B cell (primary cell): ENCODE results near the gene SAFB. TPM values are rescaled to one million over a fixed set of nuclear protein-coding genes. Genes with fewer than 3 reads are reported as not detected.

Experiments
- ATAC-seq: fragments of 200-7000 bp; cut with Tn5 transposase; one replicate; pipeline ENCODE4 v1.10.0; 2021; ENCODE audit warnings: low read depth, mild to moderate bottlenecking, moderate number of reproducible peaks, moderate library complexity
- CTCF ChIA-PET: fragments of 350-600 bp; sonication (Branson Sonifier 250); formaldehyde crosslinking; loops from one replicate; lab custom pipeline; 2021; ENCODE audit warnings: antibody characterized with exemption, inconsistent platforms; lab: Charles Lee
- POLR2A ChIA-PET: fragments of 350-600 bp; sonication (Branson Sonifier 250); formaldehyde crosslinking; loops from one replicate; lab custom pipeline; 2021; ENCODE audit warnings: antibody characterized with exemption; lab: Charles Lee
- DNase-seq: peaks from one replicate; pipeline ENCODE4 v3.0.0; 2013
- H2AFZ ChIP-seq: 2 replicates; pipeline ENCODE4 v1.6.1; 2012; ENCODE audit warnings: mild to moderate bottlenecking, low read depth, low read length; ENCODE audit not compliant: insufficient read depth, poor library complexity, severe bottlenecking
- H3K27ac ChIP-seq, 2 donors: 1 replicate in 1 of 2; 2 replicates in 1 of 2; pipeline ENCODE4 v1.5.1; 2012 to 2013; ENCODE audit warnings: low read length in 2 of 2, mild to moderate bottlenecking in 2 of 2, moderate library complexity in 1 of 2
- H3K27me3 ChIP-seq, 4 experiments: fragments of 200-600 bp in 1 of 4; sonication (generic) in 1 of 4; replicated peaks in 1 of 4; 1 replicate in 2 of 4; 2 replicates in 2 of 4; pipeline versions ENCODE4 v1.6.1 to v1.7.0; 2013 to 2016; ENCODE audit warnings: low read length in 3 of 4, mild to moderate bottlenecking in 2 of 4, mixed read lengths in 1 of 4, moderate library complexity in 1 of 4; ENCODE audit not compliant: insufficient read depth in 4 of 4, control insufficient read depth in 3 of 4; ENCODE audit errors: control extremely low read depth in 1 of 4
- H3K36me3 ChIP-seq, 2 experiments: replicated peaks in 1 of 2; 1 replicate in 1 of 2; 2 replicates in 1 of 2; pipeline versions ENCODE4 v1.6.1 to v1.7.1; 2013; ENCODE audit warnings: low read length in 1 of 2; ENCODE audit not compliant: insufficient read depth in 2 of 2, control insufficient read depth in 1 of 2; ENCODE audit errors: control extremely low read depth in 1 of 2, extremely low read depth in 1 of 2
- H3K4me1 ChIP-seq, 2 donors: fragments of 200-600 bp in 1 of 2; sonication (generic) in 1 of 2; 1 replicate in 1 of 2; 2 replicates in 1 of 2; pipeline versions ENCODE4 v1.5.1 to v1.6.1; 2013 to 2017; ENCODE audit warnings: low read length in 2 of 2; ENCODE audit not compliant: control insufficient read depth in 2 of 2, insufficient read depth in 2 of 2
- H3K4me2 ChIP-seq: replicated peaks from 2 replicates; pipeline ENCODE3; 2012; ENCODE audit warnings: mild to moderate bottlenecking, low read depth, low read length; ENCODE audit not compliant: poor library complexity, severe bottlenecking
- H3K4me3 ChIP-seq, 5 experiments: fragments of 200-600 bp in 1 of 5; sonication (generic) in 1 of 5; 1 replicate in 3 of 5; 2 replicates in 2 of 5; pipeline versions ENCODE4 v1.5.1 to v1.7.0; 2011 to 2016; ENCODE audit warnings: low read length in 4 of 5, mild to moderate bottlenecking in 4 of 5, low read depth in 2 of 5, control low read depth in 1 of 5, moderate library complexity in 1 of 5; ENCODE audit not compliant: insufficient read depth in 1 of 5; ENCODE audit errors: control extremely low read depth in 1 of 5, extremely low read depth in 1 of 5
- H3K79me2 ChIP-seq: fragments of 200-600 bp; sonication (generic); one replicate; pipeline ENCODE4 v1.6.0; 2016; ENCODE audit warnings: low read length; ENCODE audit not compliant: control insufficient read depth, insufficient read depth
- H3K9ac ChIP-seq: fragments of 200-600 bp; sonication (generic); 2 replicates; pipeline ENCODE4 v1.6.1; 2017; ENCODE audit warnings: mild to moderate bottlenecking, low read length, moderate library complexity
- H3K9me3 ChIP-seq, 3 donors: one replicate each; pipeline versions ENCODE4 v1.6.1 to v1.7.1; 2013; ENCODE audit warnings: low read length in 2 of 3; ENCODE audit not compliant: control insufficient read depth in 2 of 3, insufficient read depth in 1 of 3; ENCODE audit errors: control extremely low read depth in 1 of 3
- H4K20me1 ChIP-seq: 2 replicates; pipeline ENCODE4 v1.6.0; 2012; ENCODE audit warnings: mild to moderate bottlenecking, low read length; ENCODE audit not compliant: insufficient read depth, control insufficient read depth, poor library complexity, severe bottlenecking
- H3K27ac Mint-ChIP-seq: one replicate; pipeline ENCODE4 v1.8.0; 2021; ENCODE audit warnings: mixed read lengths
- H3K27me3 Mint-ChIP-seq: one replicate; pipeline ENCODE4 v1.8.0; 2021; ENCODE audit warnings: mixed read lengths
- H3K4me1 Mint-ChIP-seq: one replicate; pipeline ENCODE4 v1.8.0; 2021; ENCODE audit warnings: mixed read lengths
- H3K4me3 Mint-ChIP-seq: one replicate; pipeline ENCODE4 v1.8.0; 2021; ENCODE audit warnings: mixed read lengths
- H3K9me3 Mint-ChIP-seq: one replicate; pipeline ENCODE4 v1.8.0; 2022; ENCODE audit warnings: mixed read lengths; ENCODE audit not compliant: insufficient read depth
- EZH2 ChIP-seq: IDR thresholded peaks from 2 replicates; pipeline ENCODE4 v1.6.1; 2012; ENCODE audit warnings: borderline replicate concordance, low read depth, mild to moderate bottlenecking, moderate library complexity, low read length; ENCODE audit not compliant: insufficient read depth, poor library complexity, severe bottlenecking
- WGBS: methylation state at CpG from one replicate; pipeline ENCODE4 v1.1.5; 2013; ENCODE audit warnings: missing lambda C conversion rate; ENCODE audit not compliant: insufficient coverage; 5-methylcytosine and 5-hydroxymethylcytosine counted together
- intact Hi-C: fragments of 100-400 bp; cut with micrococcal nuclease; formaldehyde crosslinking; loops from one replicate; pipeline ENCODE4 v1.10.0; 2022
- polyA plus RNA-seq: library from polyadenylated mRNA; depleted of rRNA; stranded (reverse); fragments of >200 nt; gene quantifications from 2 replicates; pipeline ENCODE4 v1.2.3, GENCODE V29; 2012
- total RNA-seq, 2 donors: library from RNA; stranded (reverse); fragments of 120-200 nt in 1 of 2; gene quantifications; 1 replicate in 1 of 2; 2 replicates in 1 of 2; pipeline versions ENCODE4 v1.2.3 to v1.2.4, GENCODE V29; 2013 to 2022
- TF ChIP-seq, protein P1 (sequence below): fragments of 200-600 bp; IDR thresholded peaks from one replicate; pipeline ENCODE4 v1.8.0; 2022; ENCODE audit warnings: antibody characterized with exemption, mild to moderate bottlenecking

The SAFB gene
- total and polyA plus RNA-seq, 2 donors (not counting 1 experiment from before 2014, with no cell fraction given) = 91.0 to 221 TPM

DNA sequence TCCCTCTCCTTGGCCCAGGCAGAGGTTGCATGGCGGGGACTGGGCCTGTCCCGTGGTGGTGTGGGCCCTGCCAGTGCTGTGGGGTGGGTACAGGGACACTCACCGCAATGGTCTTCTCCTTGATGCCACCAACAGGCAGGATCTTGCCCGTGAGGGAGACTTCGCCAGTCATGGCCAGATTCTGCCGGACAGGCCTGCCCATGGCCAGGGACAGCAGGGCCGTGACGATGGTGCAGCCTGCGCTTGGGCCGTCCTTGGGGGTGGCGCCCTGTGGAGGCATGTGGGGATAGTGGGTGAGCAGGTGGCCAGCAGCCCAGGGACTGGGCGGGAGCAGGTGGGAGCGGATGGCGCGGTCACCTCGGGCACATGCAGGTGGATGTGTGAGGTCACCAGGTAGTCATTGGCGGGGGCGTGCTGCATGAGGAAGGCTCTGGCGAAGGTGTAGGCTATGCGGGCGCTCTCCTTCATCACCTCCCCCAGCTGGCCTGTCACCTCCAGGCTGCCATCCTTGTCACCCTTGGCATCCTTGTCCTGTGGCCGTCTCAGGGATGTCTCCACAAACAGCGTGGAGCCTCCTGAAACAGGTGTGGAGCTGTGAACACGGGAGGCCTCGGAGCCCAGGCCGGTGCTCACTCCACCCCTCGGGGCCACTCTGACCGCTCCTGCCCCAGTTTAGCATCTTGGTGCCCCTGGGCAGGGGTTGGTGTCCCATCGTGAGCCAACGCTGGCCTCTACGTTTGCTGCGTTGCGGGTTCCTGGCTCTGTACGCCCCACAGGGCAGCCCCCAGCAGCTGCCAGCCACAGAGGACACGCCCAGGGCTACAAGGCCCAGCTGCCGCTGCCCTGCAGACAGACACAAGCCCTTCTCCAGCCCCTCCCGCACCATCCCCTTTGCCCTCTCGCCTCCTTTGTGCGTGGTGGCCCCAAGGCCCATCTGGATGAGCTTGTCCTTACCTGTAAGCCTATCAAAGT lies 70.6 kb downstream of the SAFB start:
- Mint-ChIP-seq H3K27me3 (no peaks in the 10 kb centered on the region), H3K27ac (peak overlapping the region; percentile 86), H3K4me1 (peaks cover 30% of the 10 kb centered on the region), H3K9me3 (no peaks in the 10 kb centered on the region), H3K4me3 (no peak overlapping the region)
- Histone ChIP-seq H3K4me3 (no peak overlapping the region), H3K9ac (no peak overlapping the region), H3K27ac (no peak overlapping the region), H2AFZ (no peak overlapping the region), H3K4me1 (peaks cover 3 to 23% of the 10 kb centered on the region in 2 donors), H3K9me3 (no peaks in the 10 kb centered on the region), H3K36me3 (peaks cover 0 to 57% of the 10 kb centered on the region in 2 experiments), H4K20me1 (peaks cover 81% of the 10 kb centered on the region), H3K27me3 (no peaks in the 10 kb centered on the region), H3K4me2 (no peak overlapping the region), H3K79me2 (peaks cover 41% of the 10 kb centered on the region)
- intact Hi-C loops = loop anchor here (5.0 kb wide), 1 partner anchor 971 kb away; the partner anchor contains the start of gene DPP9
- no peak for ATAC-seq
- WGBS = 89% methylated on average over 29 of the region's 39 CpGs
- peak; percentile 40 for DNase-seq
- ChIA-PET CTCF (interaction anchor here (0.5 kb wide), 1 partner anchor 78 kb away, joined by 3 read pairs; no protein-coding TSS in a partner anchor), POLR2A (interaction anchor here (0.7 kb wide), 1 partner anchor 161 kb away, joined by 3 read pairs; no protein-coding TSS in a partner anchor)
- TF ChIP-seq, protein P1, sequence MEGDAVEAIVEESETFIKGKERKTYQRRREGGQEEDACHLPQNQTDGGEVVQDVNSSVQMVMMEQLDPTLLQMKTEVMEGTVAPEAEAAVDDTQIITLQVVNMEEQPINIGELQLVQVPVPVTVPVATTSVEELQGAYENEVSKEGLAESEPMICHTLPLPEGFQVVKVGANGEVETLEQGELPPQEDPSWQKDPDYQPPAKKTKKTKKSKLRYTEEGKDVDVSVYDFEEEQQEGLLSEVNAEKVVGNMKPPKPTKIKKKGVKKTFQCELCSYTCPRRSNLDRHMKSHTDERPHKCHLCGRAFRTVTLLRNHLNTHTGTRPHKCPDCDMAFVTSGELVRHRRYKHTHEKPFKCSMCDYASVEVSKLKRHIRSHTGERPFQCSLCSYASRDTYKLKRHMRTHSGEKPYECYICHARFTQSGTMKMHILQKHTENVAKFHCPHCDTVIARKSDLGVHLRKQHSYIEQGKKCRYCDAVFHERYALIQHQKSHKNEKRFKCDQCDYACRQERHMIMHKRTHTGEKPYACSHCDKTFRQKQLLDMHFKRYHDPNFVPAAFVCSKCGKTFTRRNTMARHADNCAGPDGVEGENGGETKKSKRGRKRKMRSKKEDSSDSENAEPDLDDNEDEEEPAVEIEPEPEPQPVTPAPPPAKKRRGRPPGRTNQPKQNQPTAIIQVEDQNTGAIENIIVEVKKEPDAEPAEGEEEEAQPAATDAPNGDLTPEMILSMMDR = no peak
- TF ChIP-seq EZH2 = no peak
